ENCODE measurements around the gene LRRC43. TPM values are rescaled to one million over a fixed set of nuclear protein-coding genes. Genes with fewer than 3 reads are reported as not detected.

Gene LRRC43
- total and polyA plus RNA-seq, 2 experiments from 2014 or later, result 2.0 to 5.2 TPM

GRCh38 chr12:122206976-122207375 lies 24.1 kb downstream of the LRRC43 start:
- no peak for TF ChIP-seq CTCF (IDR thresholded peaks at IDR 0.05; ENCODE audit: low read depth, low read length)
- DNase-seq (ENCODE audit: low read depth in 1 of 2, low spot score in 1 of 2), result no peak
- H3K27me3 ChIP-seq, result peaks cover 36% of the 10 kb centered on the region

GRCh38 chr12:122207391-122207790 lies 24.5 kb downstream of the LRRC43 start:
- peaks cover 33% of the 10 kb centered on the region for H3K27me3 ChIP-seq
- H3K4me1 ChIP-seq (ENCODE audit: low read depth), result no peaks in the 10 kb centered on the region
- TF ChIP-seq CTCF (IDR thresholded peaks at IDR 0.05; ENCODE audit: low read depth, low read length), result no peak
- H3K4me3 ChIP-seq, result no peak overlapping the region
- H3K9me3 ChIP-seq (ENCODE audit: low read depth), result no peaks in the 10 kb centered on the region
- H3K36me3 ChIP-seq, result peaks cover 31% of the 10 kb centered on the region
- DNase-seq (ENCODE audit: low read depth in 1 of 2, low spot score in 1 of 2), result no peak
- H3K27ac ChIP-seq, result no peak overlapping the region

More at GRCh38 chr12:122206976-122207375, 24.1 kb downstream of the LRRC43 start:
- peaks cover 26% of the 10 kb centered on the region for H3K36me3 ChIP-seq
- H3K9me3 ChIP-seq (ENCODE audit: low read depth), result no peaks in the 10 kb centered on the region
- no peak overlapping the region for H3K4me3 ChIP-seq
- H3K4me1 ChIP-seq (ENCODE audit: low read depth), result no peaks in the 10 kb centered on the region
- no peak overlapping the region for H3K27ac ChIP-seq

GRCh38 chr12:122208073-122208820 lies 25.3 kb downstream of the LRRC43 start:
- DNase-seq (ENCODE audit: low read depth in 1 of 2, low spot score in 1 of 2), result no peak
- no peak overlapping the region for H3K27ac ChIP-seq
- TF ChIP-seq CTCF (IDR thresholded peaks at IDR 0.05; ENCODE audit: low read depth, low read length), result no peak

GRCh38 chr12:122215771-122216170 lies 32.8 kb downstream of the LRRC43 start:
- Histone ChIP-seq H3K4me3 (no peak overlapping the region), H3K27me3 (no peaks in the 10 kb centered on the region), H3K4me1 (ENCODE audit: low read depth) (no peaks in the 10 kb centered on the region), H3K36me3 (peaks cover 73% of the 10 kb centered on the region), H3K9me3 (ENCODE audit: low read depth) (no peaks in the 10 kb centered on the region), H3K27ac (no peak overlapping the region)
- DNase-seq (ENCODE audit: low read depth in 1 of 2, low spot score in 1 of 2), result no peak
- TF ChIP-seq CTCF (IDR thresholded peaks at IDR 0.05; ENCODE audit: low read depth, low read length), result no peak

More at GRCh38 chr12:122208073-122208820, 25.3 kb downstream of the LRRC43 start:
- H3K9me3 ChIP-seq (ENCODE audit: low read depth), result no peaks in the 10 kb centered on the region
- H3K4me1 ChIP-seq (ENCODE audit: low read depth), result no peaks in the 10 kb centered on the region
- peaks cover 38% of the 10 kb centered on the region for H3K36me3 ChIP-seq
- H3K4me3 ChIP-seq, result no peak overlapping the region
- H3K27me3 ChIP-seq, result peaks cover 24% of the 10 kb centered on the region

- Histone ChIP-seq H3K9me3 (ENCODE audit: low read depth) (no peaks in the 10 kb centered on the region), H3K27ac (no peak overlapping the region), H3K27me3 (no peaks in the 10 kb centered on the region), H3K36me3 (peaks cover 72% of the 10 kb centered on the region), H3K4me3 (no peak overlapping the region), H3K4me1 (ENCODE audit: low read depth) (no peaks in the 10 kb centered on the region)
- no peak for DNase-seq (ENCODE audit: low read depth in 1 of 2, low spot score in 1 of 2)
- TF ChIP-seq CTCF (IDR thresholded peaks at IDR 0.05; ENCODE audit: low read depth, low read length), result no peak
Measured at GRCh38 chr12:122216445-122216844, 33.5 kb downstream of the LRRC43 start.

All from cardiac muscle cell (in vitro differentiated cells and primary cell).